ENCODE measurements around the gene ASCL2.

The ASCL2 gene

GRCh38 chr11:2306452-2306823 lies 36.0 kb upstream of the ASCL2 start:
- H3K27me3 ChIP-seq (ENCODE audit: control insufficient read depth, insufficient read depth, low read length): no peaks in the 10 kb centered on the region
- no peak overlapping the region for H3K9ac ChIP-seq (ENCODE audit: low read depth, low read length)
- H3K36me3 ChIP-seq (ENCODE audit: control insufficient read depth, insufficient read depth, low read length): no peaks in the 10 kb centered on the region
- H3K9me3 ChIP-seq (ENCODE audit: control insufficient read depth, insufficient read depth, low read length): no peaks in the 10 kb centered on the region
- no peaks in the 10 kb centered on the region for H3K4me1 ChIP-seq (ENCODE audit: control insufficient read depth, insufficient read depth, low read length)
- H3K4me3 ChIP-seq (ENCODE audit: low read depth, low read length): no peak overlapping the region

DNA sequence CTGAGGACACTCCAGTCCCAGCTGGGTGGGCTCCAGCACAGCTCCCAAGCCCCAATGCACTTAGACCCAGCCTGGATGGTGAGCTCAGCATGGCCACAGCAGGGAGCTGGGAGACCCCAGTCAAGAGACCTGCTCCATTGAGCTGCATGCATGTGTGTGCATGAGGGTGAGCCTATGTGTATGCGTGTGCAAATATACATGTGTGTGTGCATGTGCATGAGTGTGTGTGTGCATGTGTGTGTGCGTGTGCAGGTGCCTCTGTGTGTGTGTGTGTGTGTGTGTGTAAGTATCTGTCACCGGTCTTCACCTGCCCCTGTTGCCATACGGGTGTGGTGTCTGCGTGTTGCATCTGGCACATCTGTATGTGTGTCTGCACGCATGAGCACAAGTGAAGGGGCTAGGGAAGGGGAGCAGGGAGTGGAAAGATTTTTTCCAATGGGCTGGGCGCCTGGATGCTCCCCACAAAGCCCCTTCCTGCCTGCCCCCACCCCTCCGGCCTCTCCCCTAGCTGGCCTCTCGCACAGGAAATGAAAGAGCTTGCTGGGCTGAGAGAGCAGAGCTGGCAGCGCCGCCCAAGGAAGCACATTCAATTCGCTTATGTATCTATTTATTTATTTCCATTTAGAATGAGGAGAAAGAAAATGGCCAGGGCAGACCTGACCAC lies 35.5 kb upstream of the ASCL2 start:
- Histone ChIP-seq H3K27me3 (ENCODE audit: control insufficient read depth, insufficient read depth, low read length) (no peaks in the 10 kb centered on the region), H3K36me3 (ENCODE audit: control insufficient read depth, insufficient read depth, low read length) (no peaks in the 10 kb centered on the region), H3K4me3 (ENCODE audit: low read depth, low read length) (no peak overlapping the region), H3K9me3 (ENCODE audit: control insufficient read depth, insufficient read depth, low read length) (no peaks in the 10 kb centered on the region), H3K9ac (ENCODE audit: low read depth, low read length) (no peak overlapping the region), H3K4me1 (ENCODE audit: control insufficient read depth, insufficient read depth, low read length) (no peaks in the 10 kb centered on the region)

- no peak overlapping the region for H3K4me3 ChIP-seq (ENCODE audit: low read depth, low read length)
- no peaks in the 10 kb centered on the region for H3K4me1 ChIP-seq (ENCODE audit: control insufficient read depth, insufficient read depth, low read length)
- H3K27me3 ChIP-seq (ENCODE audit: control insufficient read depth, insufficient read depth, low read length): no peaks in the 10 kb centered on the region
These were observed 34.9 kb upstream of the ASCL2 start for GRCh38 chr11:2305140-2305778.

DNA sequence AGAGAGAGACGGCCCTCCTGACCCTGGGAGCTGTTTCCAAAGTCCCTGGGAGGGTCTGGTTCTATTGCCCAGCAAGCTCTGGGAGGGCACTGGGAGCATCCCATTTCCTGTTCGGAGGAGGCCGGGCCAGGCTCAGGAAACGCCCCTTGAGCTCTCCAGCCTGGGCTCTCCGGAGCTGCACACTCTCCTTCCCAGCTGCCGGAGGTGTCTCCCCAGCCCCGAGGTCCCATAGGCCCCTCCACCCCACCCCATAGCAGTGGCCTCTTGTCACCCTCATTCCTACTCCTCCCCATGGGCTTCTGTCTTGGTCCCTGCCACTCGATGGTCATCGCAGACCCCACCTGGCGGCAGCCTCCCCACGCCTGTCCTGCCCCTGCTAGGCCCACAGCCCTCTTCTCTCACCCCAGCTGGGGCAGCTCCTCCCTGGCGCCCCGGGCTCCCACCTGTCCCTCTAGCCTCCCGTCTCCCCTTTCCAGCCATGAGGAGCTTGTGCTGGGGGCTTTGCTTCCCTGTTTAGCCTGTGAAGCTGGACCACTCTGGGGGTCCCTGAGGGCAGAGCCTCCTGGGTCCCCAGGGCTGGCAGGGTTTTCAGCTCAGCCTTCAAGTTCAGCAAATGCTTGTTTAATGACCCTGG lies 34.2 kb upstream of the ASCL2 start:
- Histone ChIP-seq H3K27me3 (ENCODE audit: control insufficient read depth, insufficient read depth, low read length) (no peaks in the 10 kb centered on the region), H3K4me1 (ENCODE audit: control insufficient read depth, insufficient read depth, low read length) (no peaks in the 10 kb centered on the region), H3K9ac (ENCODE audit: low read depth, low read length) (no peak overlapping the region), H3K36me3 (ENCODE audit: control insufficient read depth, insufficient read depth, low read length) (no peaks in the 10 kb centered on the region), H3K4me3 (ENCODE audit: low read depth, low read length) (no peak overlapping the region), H3K9me3 (ENCODE audit: control insufficient read depth, insufficient read depth, low read length) (no peaks in the 10 kb centered on the region)

More at GRCh38 chr11:2305140-2305778, 34.9 kb upstream of the ASCL2 start:
- Histone ChIP-seq H3K9me3 (ENCODE audit: control insufficient read depth, insufficient read depth, low read length) (no peaks in the 10 kb centered on the region), H3K36me3 (ENCODE audit: control insufficient read depth, insufficient read depth, low read length) (no peaks in the 10 kb centered on the region), H3K9ac (ENCODE audit: low read depth, low read length) (no peak overlapping the region)

DNA sequence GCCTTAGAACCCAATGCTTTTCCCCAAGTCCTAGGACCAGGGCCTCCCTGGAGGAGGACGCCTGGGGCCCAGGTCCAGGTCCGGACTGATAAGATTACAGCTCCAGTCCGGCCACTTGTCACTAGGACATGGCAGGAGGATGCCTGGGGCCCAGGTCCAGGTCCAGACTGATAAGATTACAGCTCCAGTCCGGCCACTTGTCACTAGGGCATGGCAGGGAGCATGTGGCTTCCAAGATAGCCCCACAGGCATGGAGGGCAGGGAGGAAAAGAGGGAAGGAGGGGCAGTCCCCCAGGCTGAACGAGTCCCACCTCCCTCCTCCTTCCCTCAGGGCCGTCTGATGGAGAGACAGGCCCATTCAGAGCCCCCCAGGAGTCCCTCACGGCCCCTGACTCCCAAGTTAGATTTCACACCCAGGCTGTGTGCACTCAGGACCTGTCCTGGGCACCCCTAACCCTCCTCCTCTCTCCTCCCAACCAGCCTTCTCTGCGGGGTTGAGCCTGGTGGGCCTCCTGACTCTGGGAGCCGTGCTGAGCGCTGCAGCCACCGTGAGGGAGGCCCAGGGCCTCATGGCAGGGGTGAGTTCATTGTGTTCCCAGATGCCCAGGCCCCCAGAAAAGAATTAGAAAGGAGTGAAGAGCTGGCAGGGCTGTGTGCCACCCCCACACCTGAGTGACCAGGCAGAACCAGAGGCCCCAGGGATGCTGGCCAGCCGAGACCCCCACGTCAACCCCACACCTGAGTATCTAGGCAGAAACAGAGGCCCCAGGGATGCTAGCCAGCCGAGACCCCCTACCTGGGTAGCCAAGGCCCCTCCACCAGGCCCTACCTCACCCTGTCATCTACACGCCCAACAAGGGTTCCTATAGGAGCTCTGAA lies 33.5 kb upstream of the ASCL2 start:
- Histone ChIP-seq H3K4me3 (ENCODE audit: low read depth, low read length) (no peak overlapping the region), H3K27me3 (ENCODE audit: control insufficient read depth, insufficient read depth, low read length) (no peaks in the 10 kb centered on the region), H3K4me1 (ENCODE audit: control insufficient read depth, insufficient read depth, low read length) (no peaks in the 10 kb centered on the region), H3K9me3 (ENCODE audit: control insufficient read depth, insufficient read depth, low read length) (no peaks in the 10 kb centered on the region), H3K36me3 (ENCODE audit: control insufficient read depth, insufficient read depth, low read length) (no peaks in the 10 kb centered on the region), H3K9ac (ENCODE audit: low read depth, low read length) (no peak overlapping the region)

GRCh38 chr11:2302896-2303626 lies 32.7 kb upstream of the ASCL2 start:
- no peaks in the 10 kb centered on the region for H3K9me3 ChIP-seq (ENCODE audit: control insufficient read depth, insufficient read depth, low read length)
- no peaks in the 10 kb centered on the region for H3K4me1 ChIP-seq (ENCODE audit: control insufficient read depth, insufficient read depth, low read length)
- no peaks in the 10 kb centered on the region for H3K36me3 ChIP-seq (ENCODE audit: control insufficient read depth, insufficient read depth, low read length)
- no peaks in the 10 kb centered on the region for H3K27me3 ChIP-seq (ENCODE audit: control insufficient read depth, insufficient read depth, low read length)
- no peak overlapping the region for H3K9ac ChIP-seq (ENCODE audit: low read depth, low read length)
- H3K4me3 ChIP-seq (ENCODE audit: low read depth, low read length): no peak overlapping the region

- Histone ChIP-seq H3K27me3 (ENCODE audit: control insufficient read depth, insufficient read depth, low read length) (no peaks in the 10 kb centered on the region), H3K4me1 (ENCODE audit: control insufficient read depth, insufficient read depth, low read length) (no peaks in the 10 kb centered on the region), H3K9me3 (ENCODE audit: control insufficient read depth, insufficient read depth, low read length) (no peaks in the 10 kb centered on the region), H3K36me3 (ENCODE audit: control insufficient read depth, insufficient read depth, low read length) (no peaks in the 10 kb centered on the region), H3K9ac (ENCODE audit: low read depth, low read length) (no peak overlapping the region), H3K4me3 (ENCODE audit: low read depth, low read length) (no peak overlapping the region)
These were observed 32.0 kb upstream of the ASCL2 start for GRCh38 chr11:2302306-2302895.

DNA sequence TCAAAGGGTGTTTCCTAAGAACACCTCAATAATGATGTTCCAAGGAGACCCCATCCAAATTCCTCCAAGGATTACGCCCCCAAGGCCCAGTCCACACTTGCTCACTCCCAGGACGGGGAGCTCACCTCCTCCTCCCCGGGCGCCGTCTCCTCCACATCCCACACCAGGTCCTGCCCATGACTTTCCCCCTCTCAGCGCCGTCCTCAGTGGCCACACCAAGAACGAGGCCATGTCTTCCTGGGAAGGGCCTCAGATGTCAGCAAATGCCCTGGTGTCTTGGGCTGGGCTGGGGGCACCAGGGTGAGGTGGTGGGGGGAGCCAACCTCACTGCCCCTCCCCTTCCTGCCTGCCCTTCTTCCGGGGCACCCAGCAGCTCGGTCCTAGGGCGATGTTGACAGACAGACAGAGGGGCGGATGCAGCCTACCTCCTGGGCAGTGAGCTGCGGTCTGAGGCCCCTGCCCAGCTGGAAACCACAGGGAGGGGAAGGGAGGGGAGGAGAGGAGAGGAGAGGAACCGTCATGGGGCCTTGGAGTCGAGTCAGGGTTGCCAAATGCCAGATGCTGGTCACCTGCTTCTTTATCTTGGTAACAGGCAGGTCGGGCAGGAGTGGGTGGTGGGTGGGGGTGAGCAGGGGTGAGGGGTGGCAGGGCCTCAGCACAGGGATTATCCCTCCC lies 31.4 kb upstream of the ASCL2 start, which contains the start of the genes C11orf21 and TSPAN32:
TSS of gene C11orf21 (minus strand) at position 288 of the 675 bp plus-strand sequence. CDS start at position 178, 110 bp downstream.
TSS of gene TSPAN32 (plus strand) at position 383 of the 675 bp plus-strand sequence. CDS start at position 520, 137 bp downstream.
- H3K9me3 ChIP-seq (ENCODE audit: control insufficient read depth, insufficient read depth, low read length): no peaks in the 10 kb centered on the region
- no peaks in the 10 kb centered on the region for H3K36me3 ChIP-seq (ENCODE audit: control insufficient read depth, insufficient read depth, low read length)
- H3K9ac ChIP-seq (ENCODE audit: low read depth, low read length): no peak within 1 kb of the TSS
- no peaks in the 10 kb centered on the region for H3K4me1 ChIP-seq (ENCODE audit: control insufficient read depth, insufficient read depth, low read length)
- H3K27me3 ChIP-seq (ENCODE audit: control insufficient read depth, insufficient read depth, low read length): no peaks in the 10 kb centered on the region
- H3K4me3 ChIP-seq (ENCODE audit: low read depth, low read length): no peak within 1 kb of the TSS

DNA sequence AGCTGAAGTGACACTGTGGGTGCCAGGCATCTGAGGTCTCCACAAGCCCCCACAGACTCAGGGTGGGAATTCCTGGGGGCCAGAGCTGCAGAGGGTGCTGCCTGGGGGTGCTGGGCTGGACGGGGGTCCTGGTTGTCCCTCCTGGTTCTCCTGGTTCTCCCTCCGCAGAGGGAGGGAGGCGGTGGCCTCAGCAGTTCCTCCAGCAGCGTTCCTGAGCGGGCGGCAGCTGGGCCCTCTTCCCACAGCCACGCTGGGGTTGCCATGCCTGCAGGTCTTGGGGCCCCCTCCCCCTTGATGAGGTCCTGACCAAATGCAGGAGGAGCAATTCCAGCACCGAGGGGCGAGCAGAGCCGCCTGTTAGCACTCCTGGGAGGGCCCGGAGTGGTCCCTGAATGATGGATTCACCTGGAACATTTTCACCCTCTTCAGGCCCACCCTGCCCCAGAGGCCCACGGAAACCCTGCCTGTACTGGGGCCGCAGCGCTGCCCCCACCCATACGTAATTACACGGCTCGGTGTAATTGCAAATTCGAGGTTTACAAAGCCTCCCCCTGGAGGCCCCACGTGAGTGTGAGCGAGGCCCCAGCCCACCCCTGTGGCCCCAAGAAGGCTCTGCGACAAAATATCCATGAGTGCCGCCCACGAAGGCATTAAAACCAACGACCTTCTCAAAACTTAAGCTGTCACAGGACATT lies 30.7 kb upstream of the ASCL2 start:
- Histone ChIP-seq H3K4me1 (ENCODE audit: control insufficient read depth, insufficient read depth, low read length) (no peaks in the 10 kb centered on the region), H3K27me3 (ENCODE audit: control insufficient read depth, insufficient read depth, low read length) (no peaks in the 10 kb centered on the region), H3K4me3 (ENCODE audit: low read depth, low read length) (no peak overlapping the region), H3K36me3 (ENCODE audit: control insufficient read depth, insufficient read depth, low read length) (no peaks in the 10 kb centered on the region), H3K9me3 (ENCODE audit: control insufficient read depth, insufficient read depth, low read length) (no peaks in the 10 kb centered on the region), H3K9ac (ENCODE audit: low read depth, low read length) (no peak overlapping the region)

GRCh38 chr11:2300290-2300935 lies 30.0 kb upstream of the ASCL2 start:
- H3K4me3 ChIP-seq (ENCODE audit: low read depth, low read length): no peak overlapping the region
- no peaks in the 10 kb centered on the region for H3K4me1 ChIP-seq (ENCODE audit: control insufficient read depth, insufficient read depth, low read length)
- no peak overlapping the region for H3K9ac ChIP-seq (ENCODE audit: low read depth, low read length)
- no peaks in the 10 kb centered on the region for H3K36me3 ChIP-seq (ENCODE audit: control insufficient read depth, insufficient read depth, low read length)
- no peaks in the 10 kb centered on the region for H3K9me3 ChIP-seq (ENCODE audit: control insufficient read depth, insufficient read depth, low read length)
- no peaks in the 10 kb centered on the region for H3K27me3 ChIP-seq (ENCODE audit: control insufficient read depth, insufficient read depth, low read length)
